Lower leg skin (tissue), 3 donors: ENCODE results near the gene SDK1.

Source experiments
- CTCF ChIP-seq, 3 donors: fragments of 450-650 bp; IDR thresholded peaks; one replicate each; pipeline ENCODE4 v1.5.1; 2016; ENCODE audit warnings: antibody characterized with exemption in 3 of 3, mild to moderate bottlenecking in 3 of 3, moderate library complexity in 2 of 3
- POLR2A ChIP-seq, 2 donors: fragments of 450-650 bp; IDR thresholded peaks; one replicate each; pipeline ENCODE4 v1.6.1; 2016 to 2017; ENCODE audit warnings: antibody characterized with exemption in 2 of 2, mild to moderate bottlenecking in 1 of 2, moderate library complexity in 1 of 2

GRCh38 chr7:4185721-4186512 is 884.9 kb downstream of the SDK1 start:
- no peak for TF ChIP-seq CTCF (IDR thresholded peaks at IDR 0.05)
- no peak for TF ChIP-seq POLR2A (IDR thresholded peaks at IDR 0.05)
